Stimulated activated naive CD8-positive, alpha-beta T cell treated with anti-CD3 and anti-CD28 coated beads, Interleukin-15, amount 100 ng/mL, for 72 hours (primary cell): Measurements from ENCODE around the gene NDUFS7.

Source experiments
- ATAC-seq: fragments of 150-1000 bp; cut with Tn5 transposase; 2 replicates; pipeline ENCODE4 v1.10.0; 2021; ENCODE audit warnings: mild to moderate bottlenecking, moderate library complexity
- DNase-seq, 2 donors: peaks; one replicate each; pipeline ENCODE4 v3.0.0; 2021 to 2022
- H3K27ac Mint-ChIP-seq, 2 donors: one replicate each; pipeline ENCODE4 v1.8.0; 2022; ENCODE audit warnings: mild to moderate bottlenecking in 2 of 2, mixed read lengths in 2 of 2, moderate library complexity in 2 of 2
- H3K27me3 Mint-ChIP-seq: one replicate; pipeline ENCODE4 v1.8.0; 2022; ENCODE audit warnings: mixed read lengths
- H3K4me1 Mint-ChIP-seq: one replicate; pipeline ENCODE4 v1.8.0; 2022; ENCODE audit warnings: mild to moderate bottlenecking, mixed read lengths
- H3K4me3 Mint-ChIP-seq, 2 donors: one replicate each; pipeline ENCODE4 v1.8.0; 2022; ENCODE audit warnings: mild to moderate bottlenecking in 2 of 2, mixed read lengths in 2 of 2, moderate library complexity in 1 of 2
- H3K9me3 Mint-ChIP-seq, 2 donors: one replicate each; pipeline ENCODE4 v1.8.0; 2022; ENCODE audit warnings: mixed read lengths in 2 of 2

Gene NDUFS7

GRCh38 chr19:1383312-1384084 is at the start of gene NDUFS7:
Gene NDUFS7, plus strand, starts transcription at chr19:1383907. Its CDS starts 20 bp downstream, at chr19:1383927.
- Mint-ChIP-seq H3K9me3 (peaks cover 0 to 7% of the 10 kb centered on the region in 2 donors), H3K27ac (peak within 1 kb of the TSS; percentile 98 to 100), H3K4me3 (peak within 1 kb of the TSS; percentile 93 to 95), H3K4me1 (peaks cover 41% of the 10 kb centered on the region), H3K27me3 (peaks cover 8% of the 10 kb centered on the region)
- ATAC-seq (peak; percentile 90), DNase-seq (peak; percentile 95 to 97)

GRCh38 chr19:1336079-1336684 is 47.5 kb upstream of the NDUFS7 start:
- DNase-seq (no peak), ATAC-seq (no peak)
- Mint-ChIP-seq H3K27ac (no peak overlapping the region), H3K27me3 (peaks cover 2% of the 10 kb centered on the region), H3K4me1 (no peaks in the 10 kb centered on the region), H3K4me3 (no peak overlapping the region), H3K9me3 (no peaks in the 10 kb centered on the region)

- ATAC-seq = no peak
- H3K4me3 Mint-ChIP-seq = no peak overlapping the region
- no peaks in the 10 kb centered on the region for H3K9me3 Mint-ChIP-seq
- no peak overlapping the region for H3K27ac Mint-ChIP-seq
- H3K4me1 Mint-ChIP-seq = peaks cover 11% of the 10 kb centered on the region
- no peaks in the 10 kb centered on the region for H3K27me3 Mint-ChIP-seq
- no peak for DNase-seq
These were observed 42.8 kb upstream of the NDUFS7 start for GRCh38 chr19:1340681-1341469.

DNA sequence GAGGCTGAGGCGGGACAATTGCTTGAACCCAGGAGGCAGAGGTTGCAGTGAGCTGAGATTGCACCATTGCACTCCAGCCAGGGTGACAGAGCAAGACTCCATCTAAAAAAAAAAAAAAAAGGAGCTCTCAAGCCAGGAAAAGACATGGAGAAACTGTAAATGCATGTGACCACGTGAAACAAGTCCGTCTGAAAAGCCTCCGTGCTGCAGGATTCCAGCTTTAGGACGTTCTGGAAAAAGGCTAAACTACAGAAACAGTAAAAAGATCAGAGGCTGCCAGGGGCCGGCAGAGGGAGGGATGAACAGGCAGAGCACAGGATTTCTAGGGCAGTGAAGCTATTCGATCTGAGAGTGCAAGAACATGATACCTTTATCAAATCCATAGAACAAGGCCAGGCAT is 40.7 kb upstream of the NDUFS7 start:
- ATAC-seq (no peak), DNase-seq (no peak)
- Mint-ChIP-seq H3K27ac (no peak overlapping the region), H3K27me3 (no peaks in the 10 kb centered on the region), H3K4me1 (peaks cover 11% of the 10 kb centered on the region), H3K4me3 (no peak overlapping the region), H3K9me3 (no peaks in the 10 kb centered on the region)

DNA sequence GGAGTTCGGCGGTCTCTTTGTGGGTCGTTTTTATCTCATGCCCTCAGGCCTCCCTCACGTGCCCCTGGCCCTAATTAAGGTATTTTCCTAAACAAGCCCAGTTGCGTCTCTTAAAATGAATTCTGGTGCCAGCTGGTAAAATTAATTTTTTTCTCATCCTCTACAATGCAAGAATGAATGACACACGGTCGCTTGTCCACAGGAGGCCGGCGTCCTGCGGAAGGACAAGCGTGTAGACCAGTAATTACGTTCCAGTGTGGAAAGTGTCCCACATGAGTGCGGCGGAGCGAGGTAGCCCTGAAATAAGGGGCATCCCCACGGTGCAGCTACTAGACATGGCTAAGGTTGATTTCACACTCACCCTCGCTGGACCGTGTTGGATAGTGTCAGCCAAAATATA is 34.5 kb upstream of the NDUFS7 start:
- Mint-ChIP-seq H3K9me3 (no peaks in the 10 kb centered on the region), H3K4me1 (peaks cover 16% of the 10 kb centered on the region), H3K27ac (no peak overlapping the region), H3K4me3 (no peak overlapping the region), H3K27me3 (no peaks in the 10 kb centered on the region)
- DNase-seq (no peak), ATAC-seq (no peak)

DNA sequence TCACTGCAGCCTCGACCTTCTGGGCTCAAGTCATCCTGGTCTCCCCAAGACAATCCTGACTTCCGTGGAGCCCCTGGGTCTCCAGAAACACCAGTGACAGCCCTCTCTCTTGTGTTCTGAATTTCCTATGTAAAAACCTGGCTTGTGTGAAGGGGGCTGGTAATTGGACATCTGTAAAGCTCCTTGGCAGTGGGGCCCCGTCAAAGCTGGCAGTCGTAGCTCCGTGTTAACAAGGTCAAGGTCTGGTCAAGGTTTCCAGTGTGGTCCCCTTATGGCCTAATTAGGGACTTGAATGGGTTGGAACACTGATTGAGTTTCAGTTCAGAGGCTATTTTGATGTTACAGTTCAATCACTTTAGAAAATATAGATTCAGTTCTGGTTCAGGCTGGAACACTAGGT is 32.8 kb upstream of the NDUFS7 start:
- ATAC-seq = no peak
- H3K4me1 Mint-ChIP-seq = peaks cover 16% of the 10 kb centered on the region
- H3K4me3 Mint-ChIP-seq = no peak overlapping the region
- H3K9me3 Mint-ChIP-seq = no peaks in the 10 kb centered on the region
- no peak for DNase-seq
- no peak overlapping the region for H3K27ac Mint-ChIP-seq
- no peaks in the 10 kb centered on the region for H3K27me3 Mint-ChIP-seq

DNA sequence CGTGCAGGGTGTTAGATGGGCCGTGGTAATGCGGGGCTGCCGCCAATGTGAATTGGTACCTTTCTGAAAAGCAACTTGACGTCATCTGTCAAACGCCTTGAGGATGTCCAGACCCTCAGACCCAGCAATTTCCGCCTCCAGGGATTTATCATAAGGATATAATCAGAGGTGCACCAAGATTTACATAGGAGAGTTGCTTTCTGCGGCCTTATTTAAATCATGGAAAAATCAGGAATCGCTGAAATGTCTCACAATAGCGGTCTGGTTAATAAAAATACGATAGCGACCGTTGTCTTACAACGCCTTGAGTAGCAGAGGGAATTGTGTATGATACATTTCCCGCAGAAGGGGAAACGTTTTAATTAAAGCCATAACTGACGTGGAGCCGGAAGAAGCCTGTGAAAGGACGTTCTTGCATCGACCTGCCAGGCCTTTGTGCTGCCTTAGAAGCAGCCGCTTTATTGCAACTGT is 32.3 kb upstream of the NDUFS7 start:
- Mint-ChIP-seq H3K4me1 (peaks cover 20% of the 10 kb centered on the region), H3K4me3 (no peak overlapping the region), H3K9me3 (no peaks in the 10 kb centered on the region), H3K27me3 (no peaks in the 10 kb centered on the region), H3K27ac (no peak overlapping the region)
- no peak for DNase-seq
- no peak for ATAC-seq

DNA sequence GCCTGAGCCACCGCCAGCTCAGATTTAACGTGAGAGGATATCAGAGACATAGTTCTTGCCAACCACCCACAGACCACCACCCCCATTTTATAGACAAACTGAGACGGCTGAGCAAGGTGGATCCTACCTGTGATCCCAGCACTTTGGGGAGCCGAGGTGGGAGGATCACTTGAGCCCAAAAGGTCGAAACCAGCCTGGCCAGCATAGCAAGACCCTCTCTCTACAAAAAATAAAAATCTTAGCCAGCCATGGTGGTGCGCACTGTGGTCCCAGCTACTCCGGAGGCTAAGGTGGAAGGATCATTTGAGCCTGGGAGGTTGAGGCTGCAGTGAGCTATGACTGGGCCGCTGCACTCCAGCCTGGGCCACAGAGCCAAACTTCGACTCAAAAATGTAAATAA is 30.6 kb upstream of the NDUFS7 start:
- Mint-ChIP-seq H3K9me3 (no peaks in the 10 kb centered on the region), H3K27me3 (no peaks in the 10 kb centered on the region), H3K4me3 (peak overlapping the region in 1 of 2 donors; percentile 15), H3K27ac (no peak overlapping the region), H3K4me1 (peaks cover 20% of the 10 kb centered on the region)
- no peak for ATAC-seq
- no peak for DNase-seq

- Mint-ChIP-seq H3K27me3 (no peaks in the 10 kb centered on the region), H3K27ac (no peak overlapping the region), H3K9me3 (no peaks in the 10 kb centered on the region), H3K4me3 (peak overlapping the region; percentile 90 to 97), H3K4me1 (peaks cover 20% of the 10 kb centered on the region)
- DNase-seq = no peak
- peak; percentile 81 for ATAC-seq
These were observed 28.6 kb upstream of the NDUFS7 start for GRCh38 chr19:1354970-1355567.

DNA sequence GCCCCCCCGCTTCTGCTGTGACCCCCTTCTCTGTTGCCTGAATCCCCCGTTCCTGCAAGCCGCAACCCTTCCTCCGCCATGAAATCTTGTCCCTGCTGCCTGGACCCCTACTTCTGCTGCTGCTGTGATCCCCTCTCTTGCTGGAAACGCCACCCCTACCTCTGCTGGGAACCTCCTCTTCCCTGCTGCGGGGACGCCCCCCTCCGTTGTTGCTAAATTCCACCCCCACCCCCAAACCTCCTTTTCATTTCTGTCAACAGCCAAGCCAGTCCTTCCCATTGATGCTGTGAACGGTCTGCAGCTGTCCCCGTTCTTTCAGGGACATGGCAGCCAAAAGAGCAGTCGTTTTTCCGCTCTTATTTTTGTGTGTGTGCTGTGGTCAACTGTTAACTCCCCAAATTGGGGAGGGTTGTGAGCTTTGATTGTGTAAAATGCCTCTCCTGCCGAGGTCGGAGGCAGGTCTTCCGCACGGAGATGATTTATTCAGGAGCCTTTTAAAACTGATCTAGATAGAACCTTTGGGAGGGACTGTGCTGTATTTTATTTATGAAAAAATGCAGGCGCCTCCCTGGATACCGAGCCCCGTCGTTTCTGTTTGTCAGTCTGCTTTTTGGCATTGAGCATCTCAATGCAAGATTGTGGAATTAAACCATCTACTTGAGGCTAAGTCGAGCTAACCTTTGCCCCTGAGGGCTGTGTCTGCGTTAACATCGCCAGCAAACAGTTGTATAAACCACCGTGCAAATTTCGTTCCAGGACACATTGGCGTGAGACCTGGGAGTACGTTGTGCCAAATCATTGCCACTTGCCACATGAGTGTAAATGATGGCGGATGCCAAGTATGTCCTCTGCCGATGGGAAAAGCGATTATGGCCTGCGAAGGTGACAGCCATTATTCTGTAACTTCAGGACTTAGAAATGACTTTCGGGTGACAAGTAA is 27.9 kb upstream of the NDUFS7 start:
- H3K27me3 Mint-ChIP-seq = no peaks in the 10 kb centered on the region
- DNase-seq (no peak), ATAC-seq (no peak)
- peak overlapping the region; percentile 90 to 94 for H3K4me3 Mint-ChIP-seq
- H3K27ac Mint-ChIP-seq = peak overlapping the region; percentile 8 to 71
- H3K4me1 Mint-ChIP-seq = peaks cover 20% of the 10 kb centered on the region
- no peaks in the 10 kb centered on the region for H3K9me3 Mint-ChIP-seq

GRCh38 chr19:1356508-1356865 is 27.2 kb upstream of the NDUFS7 start:
- Mint-ChIP-seq H3K9me3 (no peaks in the 10 kb centered on the region), H3K27me3 (no peaks in the 10 kb centered on the region), H3K4me3 (no peak overlapping the region), H3K4me1 (peaks cover 26% of the 10 kb centered on the region), H3K27ac (no peak overlapping the region)
- ATAC-seq (no peak), DNase-seq (no peak)

DNA sequence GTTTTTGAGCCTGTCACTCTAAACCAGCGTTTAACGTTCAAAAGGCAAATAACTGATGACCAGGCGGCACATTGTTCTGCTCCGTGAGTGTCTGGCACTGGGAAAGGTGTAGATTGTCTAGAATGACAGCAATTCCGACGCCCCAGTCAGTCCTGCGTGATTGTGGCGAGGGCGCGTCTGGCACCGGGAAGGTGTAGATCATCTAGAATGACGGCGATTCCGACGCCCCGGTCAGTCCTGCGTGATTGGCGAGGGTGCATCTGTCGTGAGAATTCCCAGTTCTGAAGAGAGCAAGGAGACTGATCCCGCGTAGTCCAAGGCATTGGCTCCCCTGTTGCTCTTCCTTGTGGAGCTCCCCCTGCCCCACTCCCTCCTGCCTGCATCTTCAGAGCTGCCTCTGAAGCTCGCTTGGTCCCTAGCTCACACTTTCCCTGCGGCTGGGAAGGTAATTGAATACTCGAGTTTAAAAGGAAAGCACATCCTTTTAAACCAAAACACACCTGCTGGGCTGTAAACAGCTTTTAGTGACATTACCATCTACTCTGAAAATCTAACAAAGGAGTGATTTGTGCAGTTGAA is 26.1 kb upstream of the NDUFS7 start:
- ATAC-seq (no peak), DNase-seq (no peak)
- no peak overlapping the region for H3K27ac Mint-ChIP-seq
- H3K27me3 Mint-ChIP-seq = no peaks in the 10 kb centered on the region
- H3K4me3 Mint-ChIP-seq = no peak overlapping the region
- H3K4me1 Mint-ChIP-seq = peaks cover 37% of the 10 kb centered on the region
- H3K9me3 Mint-ChIP-seq = no peaks in the 10 kb centered on the region

DNA sequence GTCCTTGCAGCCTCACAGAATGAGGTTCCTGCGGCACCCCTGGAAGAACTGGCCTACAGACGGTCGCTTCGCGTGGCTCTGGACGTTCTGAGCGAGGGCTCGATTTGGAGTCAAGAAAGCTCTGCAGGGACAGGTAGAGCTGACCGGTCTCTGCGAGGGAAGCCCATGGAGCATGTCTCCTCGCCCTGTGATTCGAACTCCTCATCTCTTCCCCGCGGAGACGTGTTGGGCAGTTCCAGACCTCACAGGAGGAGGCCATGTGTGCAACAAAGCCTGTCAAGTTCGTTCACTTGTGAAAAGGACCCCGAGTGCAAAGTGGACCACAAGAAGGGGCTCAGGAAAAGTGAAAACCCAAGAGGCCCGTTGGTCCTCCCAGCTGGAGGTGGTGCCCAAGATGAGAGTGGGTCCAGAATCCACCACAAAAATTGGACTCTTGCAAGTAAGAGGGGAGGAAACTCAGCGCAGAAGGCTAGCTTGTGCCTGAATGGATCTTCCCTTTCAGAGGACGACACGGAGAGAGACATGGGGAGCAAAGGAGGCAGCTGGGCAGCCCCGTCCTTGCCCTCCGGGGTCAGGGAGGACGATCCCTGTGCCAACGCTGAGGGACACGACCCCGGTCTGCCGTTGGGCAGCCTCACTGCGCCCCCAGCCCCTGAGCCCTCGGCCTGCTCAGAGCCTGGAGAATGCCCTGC is 23.4 kb upstream of the NDUFS7 start:
- peaks cover 54% of the 10 kb centered on the region for H3K4me1 Mint-ChIP-seq
- DNase-seq = no peak
- no peak overlapping the region for H3K4me3 Mint-ChIP-seq
- H3K9me3 Mint-ChIP-seq = no peaks in the 10 kb centered on the region
- H3K27me3 Mint-ChIP-seq = no peaks in the 10 kb centered on the region
- ATAC-seq = no peak
- no peak overlapping the region for H3K27ac Mint-ChIP-seq

DNA sequence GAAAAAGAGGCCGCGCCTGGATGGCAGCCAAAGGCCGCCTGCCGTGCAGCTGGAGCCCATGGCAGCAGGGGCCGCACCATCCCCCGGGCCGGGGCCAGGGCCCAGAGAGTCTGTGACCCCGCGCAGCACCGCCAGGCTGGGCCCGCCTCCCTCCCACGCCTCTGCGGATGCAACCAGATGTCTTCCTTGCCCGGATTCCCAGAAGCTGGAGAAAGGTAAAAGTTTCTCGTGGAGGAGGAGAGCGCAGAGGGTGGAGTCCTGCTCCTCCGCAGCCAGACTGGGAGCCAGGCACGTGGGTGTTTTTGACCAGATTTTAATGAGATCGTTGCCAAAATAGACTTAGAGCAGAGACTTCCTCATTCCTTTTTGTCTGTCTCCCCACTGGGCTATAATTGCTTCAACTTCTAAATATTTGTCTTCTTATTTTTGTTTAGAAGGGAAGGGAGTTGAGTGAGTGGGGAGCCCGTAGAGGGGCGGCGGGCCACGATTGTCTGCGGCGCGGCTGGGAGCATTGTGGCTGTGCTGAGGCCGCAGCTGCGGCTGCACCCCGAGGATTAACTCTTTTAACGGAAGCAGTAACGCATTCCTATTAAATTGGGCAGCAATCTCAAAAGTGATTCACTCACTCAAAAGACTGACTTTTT is 22.8 kb upstream of the NDUFS7 start:
- Mint-ChIP-seq H3K4me3 (no peak overlapping the region), H3K9me3 (no peaks in the 10 kb centered on the region), H3K27me3 (no peaks in the 10 kb centered on the region), H3K4me1 (peaks cover 49% of the 10 kb centered on the region), H3K27ac (peak overlapping the region; percentile 31 to 80)
- no peak for ATAC-seq
- DNase-seq = no peak
